HG02588 (cell line): ENCODE results near the gene CADPS.

ENCODE experiments used
- ATAC-seq: cut with Tn5 transposase; IDR thresholded peaks from one replicate; pipeline ENCODE4 v1.9.1; 2021; ENCODE audit warnings: mild to moderate bottlenecking, moderate library complexity; ENCODE audit not compliant: unreplicated experiment

Gene CADPS

DNA sequence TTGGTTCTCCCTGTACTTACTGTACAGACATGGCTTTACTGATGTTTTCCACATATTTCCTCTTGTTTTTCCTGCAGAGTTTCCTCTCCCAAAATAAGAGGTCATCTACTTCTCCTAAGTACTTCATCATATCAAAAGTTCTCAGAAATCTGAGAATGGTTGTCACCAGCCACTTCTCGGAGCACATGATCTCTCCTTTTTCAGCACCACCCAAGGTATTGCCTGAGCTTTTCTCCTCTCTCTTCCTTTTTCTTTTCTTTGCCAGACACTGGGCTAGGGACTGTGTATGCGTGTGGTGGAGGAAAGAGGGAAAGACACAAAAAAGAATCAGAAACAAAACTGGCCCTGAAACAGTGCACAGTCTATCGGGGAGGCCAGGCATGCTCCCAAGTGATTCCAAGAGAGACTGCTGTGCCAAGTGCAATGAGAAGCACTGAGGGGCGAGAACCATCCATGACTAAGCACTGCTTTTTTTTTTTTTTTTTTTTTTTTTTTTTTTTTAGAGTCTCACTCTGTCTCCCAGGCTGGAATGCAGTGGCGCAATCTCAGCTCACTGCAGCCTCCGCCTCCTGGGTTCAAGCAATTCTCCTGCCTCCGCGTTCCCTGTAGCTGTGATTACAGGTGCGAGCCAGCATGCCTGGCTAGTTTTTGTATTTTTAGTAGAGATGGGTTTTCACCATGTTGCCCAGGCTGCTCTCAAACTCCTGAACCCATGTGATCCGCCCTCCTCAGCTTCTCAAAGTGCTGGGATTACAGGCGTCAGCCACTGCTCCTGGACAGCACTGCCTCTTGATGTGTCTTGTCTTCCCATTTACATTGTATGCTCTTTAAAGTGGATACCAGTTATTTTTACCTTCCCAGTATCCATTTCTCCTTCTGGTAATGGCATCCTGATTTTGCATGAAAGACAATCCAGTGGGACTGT is 307.9 kb downstream of the CADPS start:
- ATAC-seq: no peak

DNA sequence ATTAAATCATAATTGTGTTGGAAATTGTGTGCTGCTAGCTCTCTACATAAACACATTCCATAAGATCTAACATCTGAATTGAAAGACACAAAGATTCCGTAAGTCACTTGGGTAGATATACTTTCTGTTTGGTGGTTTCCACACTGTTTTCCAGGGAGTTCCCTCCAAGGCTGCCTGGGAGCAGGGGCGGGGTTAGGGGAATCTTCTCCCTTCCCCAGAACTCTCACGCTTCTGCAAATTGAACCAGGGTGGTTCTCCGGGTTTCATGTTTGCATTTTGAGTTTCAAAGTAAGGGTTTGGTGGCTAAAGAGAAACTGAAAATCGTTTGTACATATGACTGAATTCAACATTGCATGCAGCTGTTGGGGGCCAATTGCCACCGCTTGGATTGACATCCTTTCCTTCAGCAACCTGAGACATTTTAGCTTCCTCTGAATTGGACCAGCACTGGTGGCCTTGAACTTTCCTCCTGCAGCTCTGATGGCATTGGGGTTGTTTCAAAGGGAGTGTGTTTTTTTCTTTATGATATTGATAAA is 309.1 kb downstream of the CADPS start:
- ATAC-seq: no peak

DNA sequence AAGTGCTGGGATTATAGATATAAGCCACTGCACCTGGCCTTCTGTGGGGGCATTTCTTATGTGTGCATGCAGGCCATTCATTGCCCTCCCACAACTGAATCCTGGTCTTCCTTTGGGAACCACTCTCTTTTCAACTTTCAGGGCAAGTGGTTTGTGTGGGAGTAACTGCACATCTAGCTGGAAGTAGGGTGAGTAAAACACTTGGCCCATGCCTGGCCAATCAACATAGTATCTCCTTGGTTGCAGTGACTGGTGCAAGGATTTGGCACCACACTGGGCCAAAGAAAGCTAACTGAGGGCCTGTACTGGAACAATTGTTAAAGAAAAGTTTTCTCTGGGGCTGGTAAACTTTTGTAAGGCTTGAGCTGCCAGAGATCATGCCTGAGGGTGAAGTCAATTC is 312.6 kb downstream of the CADPS start:
- no peak for ATAC-seq

DNA sequence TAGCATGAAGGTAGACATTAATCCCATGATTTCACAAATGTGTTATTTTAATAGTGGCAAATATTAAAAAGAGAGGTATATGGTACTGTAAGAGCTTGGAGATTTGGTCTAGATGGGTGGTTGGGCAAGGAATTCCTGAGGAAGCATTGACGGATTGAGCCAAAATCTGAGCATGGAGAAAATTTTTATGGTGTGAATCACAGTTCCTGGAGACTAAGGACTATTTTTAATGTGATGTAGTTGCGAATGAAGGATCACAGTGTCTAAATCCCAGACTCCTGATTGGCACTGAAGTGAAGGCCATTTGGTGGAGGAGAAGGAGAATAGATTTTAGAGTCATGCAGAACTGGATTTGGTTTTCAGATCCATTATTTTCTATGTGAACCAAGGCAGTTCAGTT is 313.2 kb downstream of the CADPS start:
- no peak for ATAC-seq

DNA sequence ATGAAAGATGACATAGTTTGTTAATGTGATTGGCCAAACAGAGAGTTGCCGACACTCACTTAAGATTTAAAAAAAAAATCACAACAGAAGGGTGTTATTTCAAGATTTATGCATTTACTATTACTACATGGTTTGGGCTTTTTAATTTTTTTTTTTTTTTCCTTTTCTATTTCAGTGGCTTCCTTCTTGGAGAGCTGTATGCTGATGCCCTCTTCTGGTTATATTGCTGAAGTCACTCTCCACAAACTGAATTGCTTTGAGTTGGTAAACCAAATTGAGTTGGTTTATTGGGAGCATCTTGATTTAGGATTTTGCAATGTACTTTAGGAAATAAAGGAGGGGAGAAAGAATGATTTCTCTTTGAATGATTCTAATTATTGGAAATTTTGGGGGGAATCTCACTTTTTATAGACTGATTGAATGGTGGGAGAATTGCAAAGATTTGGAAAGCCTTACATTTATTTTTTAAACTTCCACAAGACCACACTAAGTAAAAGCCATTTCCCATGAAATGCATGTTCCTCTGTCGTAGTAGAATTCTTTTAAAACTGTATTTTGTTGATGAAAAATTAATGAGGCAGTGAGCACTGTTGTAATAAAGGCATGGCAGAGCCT is 315.3 kb downstream of the CADPS start:
- ATAC-seq: no peak

DNA sequence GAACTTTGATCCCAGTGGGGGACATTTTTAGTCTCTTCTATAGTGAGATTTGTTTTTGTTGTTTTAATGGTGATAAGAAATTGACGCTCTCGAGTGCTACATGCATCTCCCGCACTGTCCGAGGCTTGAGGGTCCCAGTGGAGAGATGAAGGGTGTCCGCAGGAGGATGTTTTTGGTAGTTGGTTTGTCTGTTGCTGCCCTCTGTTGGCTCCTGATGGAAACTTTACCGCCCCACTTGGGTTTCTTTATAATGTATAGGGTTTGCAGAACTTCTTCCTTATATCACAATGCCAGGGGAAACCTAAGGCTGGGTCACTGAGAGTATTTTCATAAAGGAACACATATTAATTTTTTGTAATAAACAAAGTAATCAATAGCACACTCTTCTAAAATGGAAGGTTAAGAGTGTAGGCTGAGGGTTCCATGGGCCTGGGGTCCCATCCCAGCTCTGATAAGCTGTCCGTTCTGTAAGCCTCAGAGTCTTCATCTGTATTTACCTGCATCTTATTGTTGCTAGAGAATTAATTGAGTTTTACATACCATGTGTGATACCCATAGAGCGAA is 316.6 kb downstream of the CADPS start:
- no peak for ATAC-seq

DNA sequence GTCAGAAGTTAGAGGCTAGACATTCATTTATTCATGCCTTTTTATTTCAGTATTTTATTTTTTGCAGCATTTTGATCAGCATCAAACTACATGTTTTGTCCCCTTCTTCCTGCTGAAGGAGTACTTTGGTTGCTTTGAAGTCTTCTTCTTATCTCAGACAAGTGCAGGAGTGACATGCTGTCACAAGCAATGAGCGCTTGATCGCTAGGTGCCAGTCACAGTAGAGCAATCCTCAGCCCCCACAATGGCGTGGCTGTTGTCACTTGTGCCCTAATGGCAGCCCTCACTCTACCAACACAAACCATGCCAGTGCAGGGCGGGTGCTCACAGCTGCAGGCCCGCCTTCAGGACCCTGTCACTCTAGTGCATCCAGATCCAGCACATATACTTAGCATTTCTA is 317.2 kb downstream of the CADPS start:
- no peak for ATAC-seq

DNA sequence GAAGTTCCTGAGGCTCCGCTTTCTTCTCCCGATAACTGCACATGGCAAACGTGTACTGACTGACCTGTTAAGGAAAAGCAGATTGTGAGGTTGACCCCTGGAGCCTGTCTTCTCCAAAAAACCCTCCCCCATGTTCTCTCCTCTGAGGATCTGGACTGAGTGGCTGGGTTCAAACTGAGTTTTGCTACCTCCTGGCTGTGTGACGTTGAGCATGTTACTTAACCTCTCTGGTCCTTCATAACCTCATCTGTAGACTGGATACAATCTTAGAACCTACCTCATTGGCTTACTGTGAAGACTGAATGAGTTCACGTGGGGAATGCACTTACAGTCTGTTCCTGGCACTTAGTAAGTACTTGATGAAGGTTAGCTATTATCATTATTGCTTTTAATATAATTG is 317.8 kb downstream of the CADPS start:
- no peak for ATAC-seq

DNA sequence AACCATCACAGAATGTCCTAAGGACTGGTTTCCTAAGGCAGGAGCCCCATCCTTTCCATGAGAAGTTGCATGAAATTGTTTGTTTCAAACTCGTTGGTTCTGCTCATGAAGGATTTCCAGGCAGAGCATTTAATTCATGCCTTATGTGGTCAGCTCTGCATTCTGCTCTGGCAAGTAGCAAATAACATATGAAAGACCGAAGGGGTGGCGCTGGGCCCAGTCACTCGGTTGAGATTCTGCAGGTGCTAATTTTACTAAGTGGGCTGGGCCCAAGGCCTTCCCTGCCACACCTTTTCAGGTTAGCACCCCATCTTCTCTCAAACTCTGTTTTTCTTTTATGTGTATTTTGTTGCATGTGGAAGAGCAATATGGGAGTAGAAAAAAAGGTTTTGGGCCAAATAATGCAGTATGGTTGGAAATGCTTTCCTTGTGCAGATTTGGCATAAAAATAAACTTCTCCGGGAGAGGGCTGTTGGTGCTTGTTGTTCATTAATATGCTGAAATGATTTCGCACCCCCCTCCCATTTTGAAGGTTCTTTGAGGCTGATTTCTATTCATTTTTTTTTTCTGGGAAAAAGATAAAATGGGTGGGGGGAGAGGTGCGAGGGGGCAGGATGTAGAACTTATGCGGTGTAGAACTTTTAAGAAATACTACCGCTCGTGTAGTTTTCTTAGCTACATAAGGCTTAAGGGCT is 318.9 kb downstream of the CADPS start:
- ATAC-seq: no peak

DNA sequence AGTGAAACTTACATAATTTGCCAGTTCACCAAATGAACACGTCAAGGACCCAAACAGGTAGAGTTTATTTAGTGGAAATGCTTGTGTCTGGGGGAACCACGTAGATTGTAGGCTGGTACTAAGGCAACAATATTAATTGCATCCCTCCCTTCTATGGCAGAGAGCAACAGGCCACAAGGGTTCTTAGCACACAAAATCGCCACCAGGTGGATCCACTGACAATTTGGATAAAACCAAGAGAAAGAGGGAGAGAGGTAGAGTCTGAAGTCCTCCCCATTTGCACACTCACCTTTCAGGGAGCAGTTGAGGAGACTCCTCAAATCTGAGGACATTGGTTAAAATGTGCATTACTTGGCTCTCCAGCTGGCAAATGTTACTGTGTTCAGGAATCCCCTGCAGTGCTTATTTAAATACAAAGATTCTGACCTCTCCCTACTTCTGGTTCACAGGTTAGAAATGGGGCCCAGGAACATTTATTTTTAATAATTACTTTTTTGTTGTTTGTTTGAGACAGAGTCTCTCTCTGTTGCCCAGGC is 320.9 kb downstream of the CADPS start:
- ATAC-seq: no peak

DNA sequence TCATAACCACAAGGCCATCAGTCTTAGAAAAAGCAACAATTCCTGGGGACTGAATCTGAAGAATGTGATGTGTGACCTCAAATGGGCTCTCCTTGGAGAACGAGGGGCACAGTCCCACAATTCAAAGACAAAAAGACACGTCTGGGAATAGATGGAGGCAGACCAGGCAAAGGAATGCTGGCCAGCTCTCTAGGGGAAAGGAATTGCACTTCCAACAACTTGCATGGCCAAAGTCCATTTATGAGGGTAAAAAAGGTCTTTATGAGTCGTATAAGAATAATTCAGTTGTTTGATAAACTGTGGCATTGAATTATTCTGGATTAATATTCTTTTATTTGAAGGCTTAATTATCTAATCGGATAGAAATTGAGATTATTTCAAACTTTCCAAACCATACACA is 321.4 kb downstream of the CADPS start:
- ATAC-seq: no peak

DNA sequence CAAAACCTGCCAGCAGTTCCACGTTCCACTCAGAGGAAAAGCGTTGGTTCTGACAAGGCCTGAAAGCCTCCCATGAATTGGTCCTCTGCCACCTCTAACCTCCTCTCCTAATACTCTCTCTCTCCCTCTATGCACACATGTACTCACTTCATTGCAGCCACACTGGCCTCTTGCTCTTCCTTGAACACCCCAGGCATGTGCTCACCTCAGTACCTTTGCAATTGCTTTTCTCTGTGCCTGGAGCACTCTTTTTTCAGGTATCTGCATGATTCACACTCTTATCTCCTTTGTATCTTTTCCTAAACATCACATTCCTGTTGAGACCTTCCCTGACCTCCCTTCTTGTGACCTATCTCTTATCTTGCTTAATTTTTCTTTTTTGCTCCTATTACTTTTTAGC is 323.7 kb downstream of the CADPS start:
- no peak for ATAC-seq

DNA sequence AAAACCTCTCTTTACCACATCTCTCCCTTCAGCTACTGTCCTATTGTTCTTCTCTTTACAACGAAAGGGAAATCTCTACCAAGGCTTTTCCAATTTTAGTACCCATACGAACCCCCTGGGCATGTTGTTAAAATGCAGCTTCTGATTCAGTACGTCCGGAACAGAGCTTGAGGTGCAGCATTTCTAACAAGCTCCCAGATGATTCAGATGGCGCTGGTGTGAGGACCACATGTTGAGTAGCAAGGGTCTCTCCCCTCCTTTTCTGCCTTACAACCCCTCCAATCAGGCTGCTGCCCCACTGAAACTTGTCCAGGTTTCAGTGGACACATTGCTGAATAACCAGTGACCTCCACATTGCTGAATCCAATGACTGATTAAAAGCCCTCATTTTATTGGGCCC is 324.8 kb downstream of the CADPS start:
- no peak for ATAC-seq

DNA sequence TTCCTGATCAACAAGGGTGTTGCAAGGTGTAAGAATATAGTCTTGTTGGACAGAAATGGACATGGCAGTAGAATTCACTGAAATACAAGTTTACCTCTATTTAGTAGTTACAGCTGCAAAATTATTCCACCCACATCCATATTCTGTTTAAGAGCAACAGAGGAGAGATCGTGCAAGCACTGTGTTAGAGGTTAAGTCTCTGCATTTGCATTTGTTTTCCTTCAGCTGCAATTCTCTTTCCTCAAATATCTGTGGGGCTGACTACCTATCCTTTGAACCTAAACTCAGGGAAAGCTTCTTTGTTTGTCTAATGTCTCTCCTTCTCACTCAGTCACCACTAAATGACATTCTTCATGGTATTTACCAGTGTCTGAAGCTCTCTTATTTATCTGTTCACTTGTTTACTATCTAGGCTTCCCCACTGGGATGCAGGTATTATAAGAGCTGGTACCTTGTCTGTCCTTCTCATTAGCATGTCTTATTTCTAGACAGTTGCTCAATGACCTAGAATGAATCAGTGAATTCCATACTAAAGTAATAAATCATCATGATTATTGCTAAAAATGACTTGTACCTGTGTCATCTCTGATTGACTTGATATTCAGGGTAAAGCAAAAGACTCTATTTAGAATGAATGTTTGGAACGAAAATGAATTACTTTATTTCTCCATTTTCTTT is 326.5 kb downstream of the CADPS start:
- ATAC-seq: no peak

DNA sequence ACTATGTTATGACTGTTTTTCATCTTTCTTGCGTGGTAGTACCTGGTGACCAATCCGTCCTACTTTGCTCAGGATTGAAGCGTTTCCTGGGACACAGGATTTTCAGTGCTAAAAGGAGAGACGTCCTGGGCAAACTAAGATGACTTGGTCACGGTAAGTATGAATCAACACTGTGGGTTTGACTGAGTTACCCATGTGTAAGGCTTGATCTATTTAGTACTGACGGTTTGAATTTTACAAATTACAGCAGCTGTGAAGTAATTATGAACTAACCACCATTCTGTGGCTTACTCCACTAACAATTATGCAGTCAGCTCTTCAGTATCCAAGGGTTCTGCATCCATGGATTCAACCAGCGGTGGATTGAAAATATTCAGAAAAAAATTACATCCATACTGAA is 328.9 kb downstream of the CADPS start:
- no peak for ATAC-seq

DNA sequence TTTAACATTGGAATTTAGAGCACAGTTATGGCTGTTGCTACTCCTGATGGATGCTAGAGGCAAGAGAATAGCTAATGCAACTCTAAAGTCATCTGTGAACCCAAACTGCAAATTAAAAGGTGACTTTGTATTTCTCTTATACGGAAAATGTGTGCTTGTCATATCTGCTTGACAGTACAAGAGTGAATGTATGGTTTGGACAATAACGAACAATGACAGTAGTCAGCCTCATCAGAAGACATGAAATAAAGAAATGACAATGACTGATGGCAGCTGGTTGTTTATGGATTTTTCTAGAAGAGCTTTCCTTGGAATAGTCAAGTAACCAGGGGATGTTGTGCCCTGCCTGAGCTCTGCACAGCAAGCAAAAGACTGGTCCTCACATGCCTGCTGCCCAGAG is 333.0 kb downstream of the CADPS start:
- ATAC-seq: no peak

DNA sequence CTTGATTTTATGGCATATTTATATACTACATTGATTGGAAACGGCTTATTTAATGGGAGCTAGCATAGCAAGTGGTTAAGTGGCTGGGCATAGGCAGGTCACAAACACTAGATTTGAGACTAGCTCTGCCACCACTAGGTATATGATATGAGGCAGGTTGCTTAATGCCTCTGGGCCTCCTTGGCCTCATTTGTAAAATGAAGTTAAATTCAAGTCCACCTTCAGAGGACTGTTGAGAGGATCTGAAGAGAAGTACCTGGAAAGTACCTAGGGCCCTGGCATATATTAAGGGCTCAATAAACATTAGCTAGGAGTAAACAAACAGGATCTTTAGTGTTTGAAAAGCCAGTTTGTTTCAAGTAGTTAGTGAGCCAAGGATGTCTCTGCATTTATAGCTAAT is 335.5 kb downstream of the CADPS start:
- no peak for ATAC-seq

DNA sequence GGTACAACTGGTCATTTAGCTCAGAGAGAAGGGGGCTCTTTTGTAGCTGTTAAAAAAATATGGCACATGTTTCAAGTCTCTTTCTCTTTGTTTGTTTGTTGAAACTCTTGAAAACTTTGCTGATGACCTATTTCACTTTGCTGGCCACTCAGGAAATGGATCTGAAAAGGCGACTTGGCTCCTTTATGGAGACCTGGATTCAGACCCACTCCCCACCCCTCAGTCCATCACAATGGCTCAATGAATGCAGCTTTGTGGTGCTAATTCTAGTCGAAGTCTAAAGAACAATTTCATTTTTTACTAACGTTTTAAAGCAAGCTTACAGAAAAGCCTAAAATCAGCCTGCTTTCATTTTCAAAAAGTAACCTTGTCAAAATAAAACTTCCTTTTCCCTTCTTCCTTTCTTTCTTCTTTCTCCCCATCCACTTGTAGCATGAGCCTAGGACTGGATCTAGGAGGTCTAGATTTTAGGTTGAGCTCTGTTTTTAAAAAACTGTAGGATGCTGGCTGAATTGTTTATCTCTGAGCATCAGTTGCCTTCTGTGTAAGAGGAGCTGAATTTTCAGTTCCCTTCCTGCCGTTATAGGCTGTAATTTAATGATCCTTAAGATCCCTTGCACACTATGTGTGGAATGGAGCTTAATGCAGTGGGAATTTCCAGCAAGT is 336.4 kb downstream of the CADPS start:
- ATAC-seq: no peak

DNA sequence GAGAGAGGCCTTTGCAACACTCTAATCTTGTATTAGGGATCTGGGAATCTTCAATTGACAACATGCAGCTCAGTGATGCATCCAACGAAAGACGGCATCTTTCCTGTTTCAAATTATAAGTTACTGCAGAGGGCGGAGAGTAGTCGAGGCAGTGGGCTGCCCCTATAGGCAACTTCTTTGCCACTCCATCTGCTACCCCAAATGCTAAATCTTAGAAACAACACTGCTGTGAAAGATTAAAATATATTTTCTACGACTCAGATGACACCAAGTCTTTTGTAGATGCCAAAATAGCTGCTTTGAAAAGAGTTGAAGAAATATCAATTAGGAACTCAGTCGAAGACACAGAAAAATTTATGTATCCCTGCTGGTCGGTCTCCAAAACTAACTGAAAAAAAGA is 340.9 kb downstream of the CADPS start:
- ATAC-seq: no peak

DNA sequence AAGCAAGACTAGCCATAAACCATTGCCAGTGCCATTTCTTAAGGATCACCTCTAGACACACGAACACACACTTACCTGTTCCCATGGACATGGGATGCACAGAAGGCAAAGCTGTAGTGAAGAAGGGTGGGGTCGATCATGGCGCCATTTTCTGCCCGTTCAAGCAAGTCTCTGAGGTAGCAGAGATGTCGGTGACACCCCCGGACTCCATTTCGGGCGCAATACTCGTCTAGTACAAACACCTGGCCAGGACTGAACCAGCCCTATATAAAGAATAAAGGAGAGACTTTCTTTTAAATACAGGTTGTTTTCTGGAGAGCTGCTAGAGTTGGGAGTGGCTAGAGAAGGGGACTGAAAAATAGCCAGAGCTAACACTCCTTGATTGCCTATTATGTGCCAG is 342.4 kb downstream of the CADPS start:
- ATAC-seq: no peak
